ENCODE data around the gene HECTD2. TPM values are rescaled to one million over a fixed set of nuclear protein-coding genes. Genes with fewer than 3 reads are reported as not detected.

Gene HECTD2
- polyA plus RNA-seq, 1 donor from 2014 or later, result 87.6 TPM

GRCh38 chr10:91385306-91386085, 24.6 kb upstream of the HECTD2 start:
- no peaks in the 10 kb centered on the region for H3K79me2 ChIP-seq (replicated peaks; ENCODE audit: insufficient read depth, low read length)
- no peak for TF ChIP-seq REST (IDR thresholded peaks at IDR 0.05; ENCODE audit: borderline replicate concordance)
- no peak for TF ChIP-seq MXI1 (conservative IDR thresholded peaks at IDR 0.05; ENCODE audit: poor library complexity, severe bottlenecking)
- TF ChIP-seq EP300 (conservative IDR thresholded peaks at IDR 0.05; ENCODE audit: poor library complexity, severe bottlenecking), result no peak
- no peak for TF ChIP-seq TAF1 (IDR thresholded peaks at IDR 0.05; ENCODE audit: low read depth)
- no peak for TF ChIP-seq RAD21 (conservative IDR thresholded peaks at IDR 0.05)
- TF ChIP-seq EZH2 (IDR thresholded peaks at IDR 0.05; ENCODE audit: borderline replicate concordance, insufficient read depth, low read length, poor library complexity, severe bottlenecking), result no peak
- no peak for TF ChIP-seq CTCF (IDR thresholded peaks at IDR 0.05; ENCODE audit: poor library complexity, severe bottlenecking)
- no peak for TF ChIP-seq SMC3 (conservative IDR thresholded peaks at IDR 0.05; ENCODE audit: poor library complexity)
- H3K9ac ChIP-seq (ENCODE audit: low read length), result no peak overlapping the region
- no peaks in the 10 kb centered on the region for H3K9me2 ChIP-seq (ENCODE audit: insufficient read depth, low read length)
- H2AFZ ChIP-seq (ENCODE audit: low read depth, low read length), result no peak overlapping the region
- no peak overlapping the region for H3K4me2 ChIP-seq (ENCODE audit: low read length)
- H3K9me3 ChIP-seq (ENCODE audit: low read length), result no peaks in the 10 kb centered on the region
- H3K27ac ChIP-seq (ENCODE audit: low read length), result no peak overlapping the region
- no peak overlapping the region for H3K4me3 ChIP-seq (ENCODE audit: low read length)
- H3K27me3 ChIP-seq (ENCODE audit: insufficient read depth, low read depth, low read length), result no peaks in the 10 kb centered on the region
- no peaks in the 10 kb centered on the region for H4K20me1 ChIP-seq (ENCODE audit: insufficient read depth)
- no peaks in the 10 kb centered on the region for H3F3A ChIP-seq (ENCODE audit: insufficient read depth, low read length, poor library complexity, severe bottlenecking)
- no peaks in the 10 kb centered on the region for H3K36me3 ChIP-seq (ENCODE audit: insufficient read depth, low read length)

- no peak overlapping the region for H3K4me3 ChIP-seq (ENCODE audit: low read length)
- H3K4me2 ChIP-seq (ENCODE audit: low read length), result no peak overlapping the region
- no peak overlapping the region for H2AFZ ChIP-seq (ENCODE audit: low read depth, low read length)
Measured at GRCh38 chr10:91389636-91390512, 20.3 kb upstream of the HECTD2 start.

More at GRCh38 chr10:91389636-91390512, 20.3 kb upstream of the HECTD2 start:
- H3K27me3 ChIP-seq (ENCODE audit: insufficient read depth, low read depth, low read length), result no peaks in the 10 kb centered on the region
- H3K27ac ChIP-seq (ENCODE audit: low read length), result no peak overlapping the region
- no peaks in the 10 kb centered on the region for H4K20me1 ChIP-seq (ENCODE audit: insufficient read depth)
- H3K36me3 ChIP-seq (ENCODE audit: insufficient read depth, low read length), result no peaks in the 10 kb centered on the region
- no peaks in the 10 kb centered on the region for H3K9me3 ChIP-seq (ENCODE audit: low read length)
- TF ChIP-seq CTCF (IDR thresholded peaks at IDR 0.05; ENCODE audit: poor library complexity, severe bottlenecking), result peak; percentile 80
- no peak for TF ChIP-seq EP300 (conservative IDR thresholded peaks at IDR 0.05; ENCODE audit: poor library complexity, severe bottlenecking)
- peak; percentile 75 for TF ChIP-seq SMC3 (conservative IDR thresholded peaks at IDR 0.05; ENCODE audit: poor library complexity)
- TF ChIP-seq POLR2AphosphoS5 (IDR thresholded peaks at IDR 0.05), result no peak
- no peak for TF ChIP-seq REST (IDR thresholded peaks at IDR 0.05; ENCODE audit: borderline replicate concordance)
- no peak for TF ChIP-seq TAF1 (IDR thresholded peaks at IDR 0.05; ENCODE audit: low read depth)
- no peak for TF ChIP-seq MXI1 (conservative IDR thresholded peaks at IDR 0.05; ENCODE audit: poor library complexity, severe bottlenecking)
- no peak for TF ChIP-seq EZH2 (IDR thresholded peaks at IDR 0.05; ENCODE audit: borderline replicate concordance, insufficient read depth, low read length, poor library complexity, severe bottlenecking)
- TF ChIP-seq RAD21 (conservative IDR thresholded peaks at IDR 0.05), result peak; percentile 75
- H3K79me2 ChIP-seq (replicated peaks; ENCODE audit: insufficient read depth, low read length), result no peaks in the 10 kb centered on the region
- no peaks in the 10 kb centered on the region for H3F3A ChIP-seq (ENCODE audit: insufficient read depth, low read length, poor library complexity, severe bottlenecking)
- H3K9ac ChIP-seq (ENCODE audit: low read length), result no peak overlapping the region
- H3K9me2 ChIP-seq (ENCODE audit: insufficient read depth, low read length), result no peaks in the 10 kb centered on the region
